GM18499 (cell line): Measurements from ENCODE around the gene ECT2L.

Source experiments
- ATAC-seq: cut with Tn5 transposase; IDR thresholded peaks from one replicate; pipeline ENCODE4 v1.9.1; 2021; ENCODE audit warnings: moderate number of reproducible peaks; ENCODE audit not compliant: insufficient read depth, unreplicated experiment

Gene ECT2L

DNA sequence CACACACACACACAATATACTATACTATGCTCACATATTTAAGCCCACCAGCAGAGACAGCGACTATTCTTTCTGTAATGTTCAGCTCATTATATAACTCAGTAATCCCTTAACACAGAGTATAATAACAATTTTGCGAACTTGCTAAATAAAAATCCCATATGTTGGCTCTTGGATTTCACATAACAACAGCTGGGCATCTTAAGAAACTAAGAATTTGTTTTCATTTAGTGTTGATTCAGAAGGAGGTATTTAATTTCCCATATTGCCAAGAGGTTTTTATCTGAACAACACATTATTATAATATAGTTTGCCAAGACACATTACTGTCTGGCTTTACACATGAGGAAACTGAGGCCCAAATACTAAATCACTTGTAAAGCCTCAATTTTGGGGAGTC, 7.4 kb downstream of the ECT2L start:
- no peak for ATAC-seq

DNA sequence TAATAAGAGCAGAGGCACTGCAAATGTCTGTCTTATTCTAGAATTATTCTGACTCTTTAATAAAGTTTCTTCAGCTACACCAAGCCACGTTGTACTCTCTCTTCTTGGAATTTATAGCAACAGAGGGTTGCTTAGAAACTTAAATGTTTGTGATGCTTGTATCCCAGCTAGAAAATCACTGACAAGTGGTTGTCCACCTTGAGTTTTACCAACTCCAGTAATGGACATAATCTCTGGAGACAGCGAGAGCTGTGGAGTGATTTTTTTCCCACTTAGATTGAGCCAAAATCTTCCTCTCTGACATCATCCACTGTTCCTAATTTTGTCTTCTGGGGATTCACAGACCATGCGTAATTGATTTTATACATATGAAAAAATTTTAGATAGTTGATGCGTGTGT, 8.0 kb downstream of the ECT2L start:
- no peak for ATAC-seq

DNA sequence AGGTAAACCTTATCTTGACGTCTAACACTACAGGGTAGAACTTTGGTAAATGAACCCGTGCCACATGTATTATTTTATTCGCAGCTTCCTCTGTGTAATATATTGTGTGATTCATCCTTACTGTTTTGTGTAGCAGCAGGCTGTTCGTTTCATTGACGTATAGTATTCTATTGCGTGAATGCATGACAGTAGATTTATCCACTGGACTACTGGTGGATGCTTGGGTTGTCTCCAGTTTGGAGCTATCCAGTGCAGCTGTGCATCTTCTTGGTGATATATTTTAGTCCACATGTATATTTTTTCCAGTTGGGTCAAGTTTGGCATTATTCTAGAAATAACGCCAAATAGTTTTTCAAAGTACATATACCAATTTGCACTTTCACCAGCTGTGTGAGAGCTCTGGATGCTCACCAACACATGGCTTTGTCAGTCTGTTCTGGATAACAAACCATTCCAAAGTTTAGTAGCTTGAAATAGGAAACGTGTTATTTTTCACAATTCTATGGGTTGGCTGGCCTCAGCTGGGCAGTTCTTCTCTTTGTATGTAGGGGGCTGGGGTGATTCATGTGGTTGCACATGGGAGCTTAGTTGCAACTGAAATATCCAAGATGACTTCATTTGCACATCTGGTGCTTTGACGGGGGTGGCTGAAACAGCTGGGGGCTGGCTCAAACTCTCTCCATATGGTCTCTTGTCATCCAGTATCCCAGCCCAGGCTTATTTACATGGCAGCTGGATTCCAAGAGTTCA, 9.3 kb downstream of the ECT2L start:
- no peak for ATAC-seq

DNA sequence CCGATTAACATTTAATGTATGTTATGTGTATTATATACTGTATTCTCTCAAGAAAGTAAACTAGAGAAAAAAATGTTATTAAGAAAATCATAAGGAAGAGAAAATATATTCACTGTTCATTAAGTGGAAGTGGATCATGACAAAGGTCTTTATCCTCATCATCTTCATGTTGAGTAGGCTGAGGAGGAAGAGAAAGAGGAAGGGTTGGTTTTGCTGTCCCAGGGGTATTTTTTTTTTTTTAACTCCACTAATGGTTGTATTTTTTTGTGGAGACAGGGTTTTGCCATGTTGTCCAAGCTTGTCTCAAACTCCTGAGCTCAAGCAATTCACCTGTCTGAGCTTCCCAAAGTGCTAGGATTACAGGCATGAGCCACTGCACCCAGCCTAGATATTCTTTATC, 11.0 kb downstream of the ECT2L start:
- no peak for ATAC-seq

DNA sequence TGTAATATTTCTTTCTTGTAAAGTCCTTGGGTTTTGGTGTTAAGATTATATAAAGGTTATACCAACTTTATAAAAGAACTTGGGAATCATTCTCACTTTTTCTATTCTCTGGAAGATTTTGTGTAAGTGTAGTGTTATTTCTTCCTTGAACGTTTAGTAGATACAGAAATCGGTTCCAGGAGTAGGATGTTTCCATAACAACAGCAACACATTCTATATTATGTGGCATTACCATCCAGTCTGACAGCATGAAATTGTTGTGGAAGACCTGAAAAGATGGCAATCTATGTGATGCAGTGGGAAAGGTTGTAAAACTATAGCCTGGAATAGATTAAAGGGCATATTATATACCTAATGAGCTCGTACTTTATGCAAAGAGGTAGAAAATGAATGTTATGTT, 13.8 kb downstream of the ECT2L start:
- no peak for ATAC-seq

DNA sequence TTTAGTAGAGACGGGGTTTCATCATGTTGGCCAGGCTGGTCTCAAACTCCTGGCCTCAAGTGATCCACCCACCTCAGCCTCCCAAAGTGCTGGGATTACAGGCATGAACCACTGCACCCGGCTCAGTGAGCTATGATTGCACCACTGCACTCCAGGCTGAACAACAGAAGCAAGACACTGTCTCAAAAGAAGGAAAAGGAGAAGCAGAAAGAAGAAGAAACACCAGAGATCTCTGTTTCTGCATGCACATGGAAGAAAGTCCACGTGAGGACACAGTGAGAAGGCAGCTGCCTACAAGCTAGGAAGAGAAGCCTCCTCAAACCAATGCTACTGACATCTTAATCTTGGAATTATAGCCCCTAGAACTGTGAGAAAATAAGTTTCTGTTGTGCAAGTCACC, 16.0 kb downstream of the ECT2L start:
- no peak for ATAC-seq

DNA sequence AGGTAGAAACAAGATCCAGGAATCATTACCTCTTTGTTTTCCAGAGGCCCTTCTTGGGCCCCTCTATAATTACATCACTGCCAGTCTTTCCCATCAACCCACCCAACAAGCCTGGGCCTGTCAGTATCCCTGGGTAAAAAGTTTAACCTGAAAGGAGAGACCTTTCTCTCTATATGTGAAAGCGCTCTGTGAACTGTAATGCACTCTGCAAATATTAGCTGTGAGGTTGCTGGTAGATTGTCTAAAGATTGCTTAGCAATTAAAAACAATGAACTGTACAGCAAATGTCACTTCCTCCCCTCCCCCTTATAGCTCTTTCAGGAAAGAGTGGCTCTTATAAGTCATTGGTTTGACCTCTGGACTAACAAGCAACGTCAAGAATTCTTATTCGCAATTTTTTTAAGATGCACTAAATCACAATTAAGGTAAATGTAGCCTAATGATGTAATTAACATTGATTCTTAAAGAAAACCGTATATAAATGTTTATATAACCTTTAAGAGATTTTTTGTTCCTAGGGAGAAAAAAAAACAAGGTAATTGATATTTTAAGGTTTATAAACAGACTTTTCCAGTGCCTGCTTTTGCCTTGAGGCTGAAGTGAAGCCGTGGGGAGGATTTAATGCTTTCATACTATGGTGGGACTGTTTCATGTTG, 18.4 kb downstream of the ECT2L start:
- no peak for ATAC-seq

DNA sequence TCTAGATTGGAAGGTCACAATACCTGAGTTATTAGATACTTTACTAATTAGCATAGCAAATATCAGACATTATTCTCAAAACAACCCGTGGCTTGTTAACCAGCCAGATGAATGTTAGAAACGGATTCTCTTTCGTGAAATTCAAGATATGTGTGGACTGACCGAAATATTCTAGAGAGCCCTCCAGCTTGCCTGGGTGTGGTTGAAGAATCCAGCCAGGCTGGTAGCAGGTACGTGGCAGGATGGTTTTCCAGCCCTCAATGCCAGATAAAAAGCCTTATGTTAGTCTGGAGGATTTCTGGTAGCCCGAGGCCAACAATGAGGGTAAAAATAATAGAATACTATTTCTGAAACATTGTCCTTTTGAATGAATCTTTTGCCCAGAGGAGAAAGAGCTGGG, 19.3 kb downstream of the ECT2L start:
- ATAC-seq = no peak

DNA sequence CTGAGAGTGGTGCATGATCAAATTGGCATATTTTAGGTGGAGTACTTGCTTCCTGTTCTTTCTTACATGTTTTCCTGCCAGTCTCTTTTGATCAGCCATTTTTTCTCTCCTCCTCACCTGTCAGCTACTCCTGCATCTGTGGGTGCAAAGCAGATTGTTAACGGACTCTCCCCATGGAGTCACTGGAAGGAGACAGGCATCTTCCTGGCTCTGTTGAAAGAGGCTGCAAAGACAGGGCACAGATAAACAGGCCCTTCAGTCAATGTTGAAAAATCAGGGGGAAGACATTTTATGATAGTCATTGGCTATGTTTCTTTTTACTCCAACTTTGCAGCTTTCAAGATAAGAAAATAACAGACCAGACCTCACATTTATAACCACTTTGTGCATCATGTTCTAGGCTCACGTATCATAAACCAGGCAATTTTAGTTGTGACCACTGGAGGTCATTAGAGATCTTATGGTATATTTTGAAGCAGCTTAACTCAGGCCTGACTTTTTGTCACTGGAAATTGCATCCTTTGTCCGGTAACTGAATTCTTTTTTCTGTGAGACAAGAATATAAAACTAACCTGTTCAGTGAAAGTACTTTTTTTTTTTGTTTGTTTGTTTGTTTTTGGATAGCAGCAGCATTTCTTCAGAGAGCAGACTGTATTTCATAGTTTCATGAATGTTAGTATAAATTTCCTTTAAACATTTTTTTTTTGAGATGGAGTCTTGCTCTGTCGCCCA, 20.1 kb downstream of the ECT2L start:
- peak; percentile 39 for ATAC-seq

DNA sequence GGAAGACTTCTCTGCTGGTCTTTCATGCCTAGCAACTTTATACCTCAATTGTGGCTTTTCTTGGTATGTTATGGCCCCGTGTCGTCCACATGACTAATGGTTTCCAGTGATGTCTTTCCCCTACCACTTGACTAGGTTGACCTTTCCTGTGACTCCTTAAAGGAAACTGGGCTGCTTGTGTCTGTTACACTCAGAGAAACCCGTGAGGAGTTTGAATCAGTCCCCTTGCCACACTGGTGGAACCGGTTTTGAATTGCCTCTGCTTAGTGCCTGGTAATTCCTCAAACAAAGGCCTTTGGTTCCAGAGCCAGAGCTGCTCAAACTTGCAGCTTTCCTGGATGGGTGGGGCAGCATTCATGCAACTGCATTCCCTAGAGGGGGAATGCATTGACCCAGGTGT, 21.9 kb downstream of the ECT2L start:
- no peak for ATAC-seq

DNA sequence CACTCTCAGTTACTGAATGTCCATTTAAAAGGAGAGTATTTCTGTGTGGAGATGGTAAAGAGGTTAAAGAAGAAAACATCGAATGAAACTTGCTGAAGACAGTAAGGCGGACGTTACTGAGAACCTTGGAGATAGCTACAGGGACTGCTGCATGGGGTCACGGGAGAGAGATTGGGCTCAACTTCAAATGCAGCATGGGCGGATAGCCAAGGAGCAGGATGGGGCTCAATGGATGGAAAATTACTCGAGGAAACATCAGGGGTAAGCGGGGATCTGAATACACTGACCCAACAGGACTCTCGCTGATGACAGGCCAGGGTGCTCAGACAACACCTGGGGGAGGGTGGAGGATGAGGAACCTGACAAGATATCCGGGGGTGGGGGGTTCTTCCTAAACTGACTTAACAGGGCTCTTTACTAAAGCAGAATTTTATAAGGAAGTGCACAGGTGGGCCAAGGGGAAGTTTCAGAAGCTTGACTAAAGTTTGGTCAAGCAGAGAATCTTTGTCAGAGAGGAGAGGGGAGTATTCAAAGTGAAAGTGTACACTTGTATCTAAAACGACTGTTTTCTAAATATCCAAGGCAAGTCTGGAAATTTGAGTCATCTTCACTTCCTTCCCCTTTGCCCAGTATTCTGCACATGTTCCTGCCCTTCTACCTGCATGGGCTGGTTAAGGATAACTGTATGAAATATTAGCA, 22.8 kb downstream of the ECT2L start:
- ATAC-seq = peak; percentile 53

DNA sequence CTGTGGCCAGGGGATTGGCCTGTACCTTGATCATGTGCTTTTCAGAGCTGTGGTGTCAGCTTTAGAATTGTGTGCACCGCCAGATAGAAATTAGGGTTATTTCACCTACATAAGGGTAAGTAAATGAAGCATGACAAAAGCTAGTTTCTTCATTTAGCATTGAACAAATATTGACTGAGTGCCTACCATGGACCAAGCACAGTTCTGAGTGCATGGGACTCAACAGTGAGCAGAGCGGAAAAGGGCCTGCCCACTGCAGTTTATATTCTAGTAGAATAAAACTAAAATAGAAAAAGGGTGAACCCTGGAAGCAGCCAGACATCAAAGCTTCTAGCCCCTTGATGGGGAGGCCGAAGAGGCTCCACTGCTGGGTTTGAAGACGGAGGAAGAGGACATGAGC, 25.6 kb downstream of the ECT2L start:
- no peak for ATAC-seq

DNA sequence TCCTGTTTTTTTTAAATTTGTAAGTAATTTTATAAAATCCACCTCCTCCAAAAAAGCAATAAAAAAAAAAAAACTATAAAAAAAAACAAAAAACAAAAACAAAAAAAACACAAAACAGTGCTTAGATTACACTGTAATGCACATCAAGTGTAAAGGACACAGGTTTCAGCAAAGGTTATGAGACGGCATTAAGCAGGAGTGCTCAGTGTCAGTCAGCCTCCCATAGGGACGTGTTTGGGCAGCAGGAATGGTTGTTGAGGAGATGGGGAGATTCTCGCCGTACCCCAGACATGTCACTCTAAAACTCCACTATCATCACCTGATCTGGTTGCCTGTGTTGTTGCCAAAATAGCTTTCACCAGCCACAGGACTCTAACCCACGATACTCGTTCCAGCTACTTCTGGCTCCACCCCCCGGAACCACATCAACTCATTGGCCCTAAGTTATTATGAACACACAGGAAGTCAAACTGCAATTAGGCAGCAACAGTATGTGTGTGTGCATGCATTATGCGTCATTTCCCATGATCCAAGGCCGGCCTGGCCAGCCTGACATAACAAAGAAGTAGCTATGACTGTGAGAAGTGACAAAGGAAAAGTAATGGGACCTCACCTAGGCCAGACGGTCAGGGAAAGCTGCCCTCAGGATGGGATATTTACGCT, 28.7 kb downstream of the ECT2L start:
- ATAC-seq = no peak

DNA sequence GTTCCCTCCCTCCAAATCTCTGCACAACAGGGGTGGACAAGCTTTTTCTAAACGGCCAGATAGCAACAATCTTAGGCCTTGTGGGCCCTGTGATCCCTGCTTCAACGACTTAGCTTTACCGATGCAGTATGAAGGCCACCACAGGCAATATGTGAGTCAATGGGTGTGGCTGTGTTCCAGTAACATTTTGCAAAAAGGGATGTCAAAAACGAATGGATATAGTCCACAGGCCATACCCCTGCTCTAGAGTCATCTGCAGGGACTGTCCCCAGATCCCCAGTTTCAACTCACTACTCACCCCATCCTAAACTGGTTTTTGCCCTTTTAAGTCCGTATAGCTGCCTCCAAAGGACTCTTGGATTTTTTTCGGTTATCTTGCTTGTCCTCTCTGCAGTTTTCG, 34.4 kb downstream of the ECT2L start:
- no peak for ATAC-seq

DNA sequence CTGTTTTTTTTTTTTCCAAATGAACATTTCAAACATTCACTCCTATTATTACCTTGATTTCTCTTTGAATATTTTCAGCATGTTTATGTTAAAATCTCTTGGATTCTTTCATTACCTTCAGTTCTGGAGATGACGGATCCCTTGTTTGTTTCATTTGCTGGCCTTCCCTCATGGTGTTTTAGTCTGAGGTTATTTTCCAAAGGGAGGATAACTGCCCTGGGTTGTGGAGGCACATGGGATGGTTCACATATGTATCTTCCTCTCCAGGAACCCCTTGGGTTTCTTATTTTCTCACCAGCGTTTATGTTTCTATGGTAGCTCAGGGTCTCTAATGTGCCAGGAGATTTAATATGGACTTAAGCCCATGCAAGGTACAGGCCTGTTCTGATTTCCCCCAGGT, 36.3 kb downstream of the ECT2L start:
- no peak for ATAC-seq

DNA sequence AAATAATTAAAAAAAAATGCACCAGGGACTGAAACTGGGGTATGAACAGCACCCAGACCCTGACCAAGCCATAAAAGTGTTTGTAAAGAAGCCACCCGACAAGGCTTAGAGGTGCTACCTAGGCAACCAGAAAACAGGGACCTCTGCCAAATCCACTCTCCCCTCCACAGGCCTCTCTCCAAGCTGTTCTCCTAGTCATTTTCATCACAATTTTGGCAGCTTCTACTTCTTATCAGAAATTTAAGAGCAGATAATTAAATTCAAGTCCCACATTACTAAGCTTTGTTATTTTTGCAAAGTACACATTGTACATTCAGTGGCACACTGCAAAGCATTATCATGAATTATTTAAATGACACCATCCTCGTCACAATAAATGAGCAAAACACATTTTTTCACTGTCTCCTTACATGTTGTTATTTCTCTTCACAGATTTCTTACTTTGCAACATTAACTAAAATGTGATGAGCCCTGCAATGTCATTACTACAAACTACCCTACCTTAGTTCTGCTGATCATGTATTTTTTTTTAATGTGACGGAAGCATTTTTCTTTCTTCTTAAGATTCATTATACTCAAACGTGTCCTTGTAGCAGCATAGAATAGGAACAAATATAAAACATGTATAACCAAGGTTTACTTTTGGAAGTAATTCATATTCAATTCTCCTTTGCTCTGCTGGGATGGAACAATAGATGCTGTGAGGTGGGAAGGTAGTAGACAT, 38.1 kb downstream of the ECT2L start:
- ATAC-seq = no peak

DNA sequence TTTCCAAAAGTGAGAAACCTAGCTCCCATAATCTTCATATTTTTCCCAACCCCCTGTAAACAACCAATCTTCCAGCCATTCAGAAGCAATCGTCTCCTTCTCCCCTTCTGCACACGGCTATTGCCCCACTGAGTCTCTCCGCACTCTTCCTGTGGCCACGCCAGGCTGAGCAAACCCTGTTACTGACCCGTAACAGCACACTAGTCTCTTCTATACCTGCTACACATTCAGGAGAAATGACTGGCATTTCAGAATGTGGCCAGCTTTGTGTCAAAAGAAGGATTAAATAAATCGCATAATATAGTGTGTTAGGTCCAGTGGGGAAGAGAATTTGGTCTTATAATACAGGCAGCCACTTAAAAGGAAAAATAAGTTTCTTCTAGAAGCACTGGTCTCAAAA, 41.4 kb downstream of the ECT2L start:
- no peak for ATAC-seq

DNA sequence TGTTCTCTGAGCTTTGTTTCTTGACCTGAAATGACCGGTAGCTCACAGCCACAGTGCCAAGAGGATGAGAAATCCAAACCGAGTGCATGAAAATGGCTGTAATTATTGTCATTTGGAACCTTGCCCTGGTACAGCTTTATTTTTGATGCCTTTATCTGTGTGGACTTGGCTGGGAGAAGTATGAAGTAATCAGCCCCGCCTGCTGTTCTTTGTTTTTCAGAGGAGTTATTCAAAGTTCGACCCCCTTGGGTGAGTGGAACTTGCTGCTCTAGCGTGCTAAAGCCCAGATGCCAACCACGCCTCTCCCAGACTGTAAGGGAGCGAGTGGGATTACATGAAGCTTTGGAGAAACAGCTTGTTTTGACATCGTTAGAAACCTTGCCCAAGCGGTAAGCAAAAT, 48.3 kb downstream of the ECT2L start:
- ATAC-seq = no peak

DNA sequence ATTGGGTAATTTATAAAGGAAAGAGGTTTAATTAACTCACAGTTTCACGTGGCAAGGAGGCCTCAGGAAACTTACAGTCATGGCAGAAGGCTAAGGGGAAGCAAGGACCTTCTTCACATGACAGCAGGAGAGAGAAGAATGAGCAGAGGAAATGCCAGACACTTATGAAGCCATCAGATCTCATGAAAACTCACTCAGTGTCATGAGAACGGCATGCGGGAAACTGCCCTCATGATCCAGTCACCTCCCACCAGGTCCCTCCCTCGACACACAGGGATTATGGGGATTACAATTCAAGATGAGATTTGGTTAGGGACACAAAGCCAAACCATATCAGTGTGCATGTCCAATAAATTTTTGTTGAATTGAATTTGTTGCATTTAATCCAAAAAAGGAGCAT, 52.0 kb downstream of the ECT2L start:
- ATAC-seq = no peak

DNA sequence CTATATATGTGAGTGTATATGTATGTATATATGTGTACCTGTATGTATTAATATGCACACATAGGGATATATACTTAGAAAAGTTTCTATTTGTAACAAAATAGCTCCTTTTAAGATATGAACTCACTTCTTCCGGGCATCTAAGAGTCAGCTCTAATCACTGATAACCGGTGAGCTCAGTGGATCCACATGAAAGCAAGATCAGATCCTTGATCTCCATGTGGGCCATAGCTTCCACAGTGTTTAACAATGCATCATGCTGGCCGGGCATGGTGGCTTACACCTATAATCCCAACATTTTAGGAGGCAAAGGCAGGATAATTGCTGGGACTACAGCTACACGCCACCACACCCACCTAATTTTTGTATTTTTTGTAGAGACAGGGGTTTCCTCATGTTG, 52.6 kb downstream of the ECT2L start:
- ATAC-seq = no peak
